Effector CD8-positive, alpha-beta T cell (primary cell): Measurements from ENCODE around the gene YBX2.

Experiments used
- DNase-seq: peaks from one replicate; lab custom pipeline; 2025; lab: John Stamatoyannopoulos, UW

The YBX2 gene

GRCh38 chr17:7304179-7304578 is 9.7 kb upstream of the YBX2 start:
- DNase-seq = no peak

GRCh38 chr17:7296189-7296861 is 1.9 kb upstream of the YBX2 start:
- DNase-seq = peak; percentile 38

- no peak for DNase-seq
Observed at GRCh38 chr17:7295230-7296180, 1.1 kb upstream of the YBX2 start.

GRCh38 chr17:7293816-7294613 is 424 bp downstream of the YBX2 start:
- DNase-seq = peak; percentile 22

- DNase-seq = no peak
Observed at GRCh38 chr17:7293159-7293558, 1.3 kb downstream of the YBX2 start.

- no peak for DNase-seq
Observed at GRCh38 chr17:7292729-7293128, 1.7 kb downstream of the YBX2 start.

- no peak for DNase-seq
Observed at GRCh38 chr17:7292194-7292593, 2.2 kb downstream of the YBX2 start.

- DNase-seq = no peak
Observed at GRCh38 chr17:7290685-7291084, 3.8 kb downstream of the YBX2 start.

GRCh38 chr17:7290166-7290565 is 4.3 kb downstream of the YBX2 start:
- no peak for DNase-seq

- DNase-seq = no peak
Observed at GRCh38 chr17:7289256-7290032, 5.0 kb downstream of the YBX2 start.

GRCh38 chr17:7285679-7286078 is 8.8 kb downstream of the YBX2 start:
- DNase-seq = no peak

- DNase-seq = no peak
Observed at GRCh38 chr17:7284911-7285310, 9.5 kb downstream of the YBX2 start.

- no peak for DNase-seq
Observed at GRCh38 chr17:7283471-7284216, 10.8 kb downstream of the YBX2 start.

- no peak for DNase-seq
Observed at GRCh38 chr17:7282752-7283321, 11.6 kb downstream of the YBX2 start.

- DNase-seq = no peak
Observed at GRCh38 chr17:7281953-7282751, 12.3 kb downstream of the YBX2 start.

- DNase-seq = peak; percentile 81
Observed at GRCh38 chr17:7281074-7281952, 13.1 kb downstream of the YBX2 start, which contains the start of gene SLC2A4. Gene SLC2A4 (plus strand): TSS chr17:7281718. CDS start chr17:7281935, 217 bp downstream.

GRCh38 chr17:7280519-7281073 is 13.8 kb downstream of the YBX2 start:
- peak; percentile 75 for DNase-seq

- no peak for DNase-seq
Observed at GRCh38 chr17:7279448-7279847, 15.0 kb downstream of the YBX2 start.
